ENCODE measurements around the gene HHATL.
A peak's percentile ranks its signal among the peaks of the same experiment; 100 is the strongest.

HHATL gene

DNA sequence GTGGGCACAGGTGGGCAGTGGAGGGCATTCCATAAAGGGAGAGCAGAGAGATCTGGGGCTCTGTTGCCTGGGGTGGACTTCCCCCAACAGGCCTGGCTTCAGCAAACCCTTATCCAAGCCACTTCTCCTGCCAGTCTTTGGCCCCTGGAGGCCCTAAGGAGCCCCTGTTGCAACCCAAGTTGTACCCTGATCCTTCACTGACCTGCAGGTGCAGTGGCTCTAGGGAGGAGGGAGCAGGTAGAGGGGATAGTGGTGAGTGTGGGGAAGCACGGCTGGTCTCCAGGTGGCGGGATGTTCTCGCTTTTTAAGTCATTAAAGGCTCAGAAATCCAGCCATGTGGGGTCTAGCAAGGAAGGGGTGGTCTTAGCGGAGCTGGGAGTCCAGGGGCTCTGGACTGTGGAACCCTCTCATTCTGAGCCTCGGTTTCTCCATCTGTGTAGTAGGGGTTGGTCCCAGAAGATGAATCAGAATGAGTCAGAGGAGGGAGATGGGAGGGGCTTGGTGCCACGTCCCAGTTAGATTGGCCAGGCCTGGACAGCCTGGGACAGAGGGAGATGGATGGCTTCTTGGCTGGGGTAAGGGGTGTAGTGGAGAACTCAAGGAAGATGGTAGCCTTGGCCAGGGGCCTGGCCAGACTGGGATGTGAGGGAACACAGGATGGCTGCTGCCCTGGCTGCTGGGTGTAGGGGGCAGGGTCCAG is 46.5 kb downstream of the HHATL start:
- no peak overlapping the region for H3K4me2 ChIP-seq (ENCODE audit: low read depth, low read length)
- no peaks in the 10 kb centered on the region for H3K27me3 ChIP-seq (replicated peaks; ENCODE audit: insufficient read depth, low read length)
- H3K9ac ChIP-seq (ENCODE audit: low read length), result no peak overlapping the region
- H4K20me1 ChIP-seq (ENCODE audit: insufficient read depth, low read length), result no peaks in the 10 kb centered on the region
- no peaks in the 10 kb centered on the region for H3K4me1 ChIP-seq (ENCODE audit: low read length)
- no peak overlapping the region for H3K4me3 ChIP-seq (ENCODE audit: low read length)
- H3K9me2 ChIP-seq (replicated peaks; ENCODE audit: insufficient read depth, low read length), result no peaks in the 10 kb centered on the region
- H3K79me2 ChIP-seq (ENCODE audit: low read length), result no peaks in the 10 kb centered on the region
- H3F3A ChIP-seq (ENCODE audit: insufficient read depth, low read length), result no peaks in the 10 kb centered on the region
- no peak overlapping the region for H2AFZ ChIP-seq (ENCODE audit: low read length)
- no peak overlapping the region for H3K27ac ChIP-seq (ENCODE audit: low read length)
- no peaks in the 10 kb centered on the region for H3K9me3 ChIP-seq (replicated peaks; ENCODE audit: insufficient read depth, low read length)
- H3K36me3 ChIP-seq (replicated peaks; ENCODE audit: insufficient read depth, low read length), result no peaks in the 10 kb centered on the region
- TF ChIP-seq EZH2 (optimal IDR thresholded peaks at IDR 0.05; ENCODE audit: low read depth, low read length), result no peak
- TF ChIP-seq, protein P1, sequence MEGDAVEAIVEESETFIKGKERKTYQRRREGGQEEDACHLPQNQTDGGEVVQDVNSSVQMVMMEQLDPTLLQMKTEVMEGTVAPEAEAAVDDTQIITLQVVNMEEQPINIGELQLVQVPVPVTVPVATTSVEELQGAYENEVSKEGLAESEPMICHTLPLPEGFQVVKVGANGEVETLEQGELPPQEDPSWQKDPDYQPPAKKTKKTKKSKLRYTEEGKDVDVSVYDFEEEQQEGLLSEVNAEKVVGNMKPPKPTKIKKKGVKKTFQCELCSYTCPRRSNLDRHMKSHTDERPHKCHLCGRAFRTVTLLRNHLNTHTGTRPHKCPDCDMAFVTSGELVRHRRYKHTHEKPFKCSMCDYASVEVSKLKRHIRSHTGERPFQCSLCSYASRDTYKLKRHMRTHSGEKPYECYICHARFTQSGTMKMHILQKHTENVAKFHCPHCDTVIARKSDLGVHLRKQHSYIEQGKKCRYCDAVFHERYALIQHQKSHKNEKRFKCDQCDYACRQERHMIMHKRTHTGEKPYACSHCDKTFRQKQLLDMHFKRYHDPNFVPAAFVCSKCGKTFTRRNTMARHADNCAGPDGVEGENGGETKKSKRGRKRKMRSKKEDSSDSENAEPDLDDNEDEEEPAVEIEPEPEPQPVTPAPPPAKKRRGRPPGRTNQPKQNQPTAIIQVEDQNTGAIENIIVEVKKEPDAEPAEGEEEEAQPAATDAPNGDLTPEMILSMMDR (IDR thresholded peaks at IDR 0.05; ENCODE audit: low read length), result no peak
- TF ChIP-seq EZH2phosphoT487 (IDR thresholded peaks at IDR 0.05; ENCODE audit: low read length), result no peak
- no peak for DNase-seq

DNA sequence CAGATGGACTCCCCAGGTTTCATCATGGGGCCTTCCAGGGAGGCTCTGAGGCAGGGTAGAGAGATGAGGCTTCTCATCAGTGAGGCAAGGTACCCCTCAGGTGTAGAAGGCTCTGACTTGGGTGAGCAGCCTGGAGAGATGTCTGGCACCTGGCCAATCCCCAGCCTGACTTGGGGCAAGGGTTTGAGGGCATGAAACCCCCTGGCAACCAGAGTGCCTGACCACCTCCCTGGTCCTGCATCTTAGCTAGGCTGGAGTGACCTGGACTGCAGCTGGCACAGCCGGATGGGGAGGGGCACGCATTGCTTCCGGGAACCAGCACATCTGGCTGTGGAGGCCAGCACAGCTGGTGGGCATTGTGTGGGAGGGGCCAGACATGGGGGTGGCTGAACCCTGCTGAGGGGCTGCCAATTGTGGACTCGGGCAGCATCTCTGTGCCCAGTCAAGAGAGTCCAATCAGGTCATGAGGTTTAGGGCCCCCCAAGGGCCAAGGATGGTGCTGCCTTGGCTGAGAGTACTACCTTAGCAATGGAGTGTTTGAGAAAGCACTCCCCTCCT is 47.2 kb downstream of the HHATL start:
- H3K4me1 ChIP-seq (ENCODE audit: low read length), result no peaks in the 10 kb centered on the region
- TF ChIP-seq, protein P1 (IDR thresholded peaks at IDR 0.05; ENCODE audit: low read length), result no peak
- TF ChIP-seq EZH2 (optimal IDR thresholded peaks at IDR 0.05; ENCODE audit: low read depth, low read length) (no peak), EZH2phosphoT487 (IDR thresholded peaks at IDR 0.05; ENCODE audit: low read length) (no peak)
- H3K9me3 ChIP-seq (replicated peaks; ENCODE audit: insufficient read depth, low read length), result no peaks in the 10 kb centered on the region
- no peak overlapping the region for H3K4me3 ChIP-seq (ENCODE audit: low read length)
- H3K27me3 ChIP-seq (replicated peaks; ENCODE audit: insufficient read depth, low read length), result no peaks in the 10 kb centered on the region
- H4K20me1 ChIP-seq (ENCODE audit: insufficient read depth, low read length), result no peaks in the 10 kb centered on the region
- no peak overlapping the region for H3K9ac ChIP-seq (ENCODE audit: low read length)
- H3K27ac ChIP-seq (ENCODE audit: low read length), result no peak overlapping the region
- H2AFZ ChIP-seq (ENCODE audit: low read length), result no peak overlapping the region
- H3K9me2 ChIP-seq (replicated peaks; ENCODE audit: insufficient read depth, low read length), result no peaks in the 10 kb centered on the region
- H3K4me2 ChIP-seq (ENCODE audit: low read depth, low read length), result no peak overlapping the region
- H3K79me2 ChIP-seq (ENCODE audit: low read length), result no peaks in the 10 kb centered on the region
- no peaks in the 10 kb centered on the region for H3K36me3 ChIP-seq (replicated peaks; ENCODE audit: insufficient read depth, low read length)
- DNase-seq, result no peak
- no peaks in the 10 kb centered on the region for H3F3A ChIP-seq (ENCODE audit: insufficient read depth, low read length)

DNA sequence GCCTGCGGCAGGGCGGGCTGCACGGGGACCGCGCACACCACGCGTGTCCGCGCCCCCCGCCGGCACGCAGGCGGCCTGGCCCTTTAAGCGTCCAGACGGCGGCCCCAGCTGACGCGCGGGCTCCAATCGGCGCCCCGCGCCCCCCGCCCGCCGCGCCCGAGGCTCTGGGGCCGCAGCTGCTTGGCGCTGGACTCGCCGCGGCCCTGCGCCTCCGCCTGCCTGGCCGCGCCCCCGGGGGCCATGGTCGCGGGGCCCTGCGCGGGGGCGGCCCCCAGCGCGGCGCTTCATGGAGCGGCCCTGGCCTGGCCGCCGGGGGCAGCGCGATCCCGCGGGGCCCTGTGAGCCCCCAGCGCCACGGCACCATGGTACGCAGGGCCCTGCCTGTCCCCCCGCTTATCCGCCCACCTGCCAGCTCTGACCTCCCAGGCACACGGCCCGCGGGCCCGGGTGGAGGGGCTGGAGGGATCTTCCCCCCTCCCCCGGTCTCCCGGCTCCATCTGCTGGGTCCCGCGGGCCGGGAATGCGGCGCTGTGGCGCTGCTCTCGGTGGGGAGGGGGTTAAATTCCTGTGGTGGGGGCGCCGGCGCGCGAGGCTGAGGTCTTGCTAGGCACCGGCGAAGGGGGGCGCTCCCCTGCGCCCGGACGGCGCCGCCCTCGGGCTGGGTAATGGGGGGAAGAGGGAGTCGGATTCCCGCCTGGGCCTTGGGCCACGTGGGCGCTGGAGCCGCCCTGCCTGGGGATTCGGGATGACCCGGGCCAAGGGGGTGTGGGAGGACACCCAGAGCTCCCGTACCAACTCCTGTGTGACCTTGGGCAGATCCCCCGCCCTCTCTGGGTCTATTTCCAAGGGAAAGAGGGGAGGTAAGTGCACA is 48.0 kb downstream of the HHATL start:
- Histone ChIP-seq H4K20me1 (ENCODE audit: insufficient read depth, low read length) (no peaks in the 10 kb centered on the region), H3K79me2 (ENCODE audit: low read length) (no peaks in the 10 kb centered on the region), H3K9me2 (replicated peaks; ENCODE audit: insufficient read depth, low read length) (no peaks in the 10 kb centered on the region), H3K27ac (ENCODE audit: low read length) (no peak overlapping the region), H3K4me2 (ENCODE audit: low read depth, low read length) (peak overlapping the region; percentile 62; the same call in 1 of the 2 replicates), H3F3A (ENCODE audit: insufficient read depth, low read length) (no peaks in the 10 kb centered on the region), H3K4me3 (ENCODE audit: low read length) (peak overlapping the region; percentile 51; the same call in 1 of the 2 replicates), H3K9ac (ENCODE audit: low read length) (no peak overlapping the region), H3K4me1 (ENCODE audit: low read length) (no peaks in the 10 kb centered on the region), H3K9me3 (replicated peaks; ENCODE audit: insufficient read depth, low read length) (no peaks in the 10 kb centered on the region), H2AFZ (ENCODE audit: low read length) (peak overlapping the region; percentile 51), H3K36me3 (replicated peaks; ENCODE audit: insufficient read depth, low read length) (no peaks in the 10 kb centered on the region), H3K27me3 (replicated peaks; ENCODE audit: insufficient read depth, low read length) (no peaks in the 10 kb centered on the region)
- no peak for DNase-seq
- no peak for TF ChIP-seq EZH2 (optimal IDR thresholded peaks at IDR 0.05; ENCODE audit: low read depth, low read length)
- TF ChIP-seq, protein P1 (IDR thresholded peaks at IDR 0.05; ENCODE audit: low read length), result no peak
- TF ChIP-seq EZH2phosphoT487 (IDR thresholded peaks at IDR 0.05; ENCODE audit: low read length), result no peak
